Measurements from ENCODE around the gene SPINK7.

Gene SPINK7

DNA sequence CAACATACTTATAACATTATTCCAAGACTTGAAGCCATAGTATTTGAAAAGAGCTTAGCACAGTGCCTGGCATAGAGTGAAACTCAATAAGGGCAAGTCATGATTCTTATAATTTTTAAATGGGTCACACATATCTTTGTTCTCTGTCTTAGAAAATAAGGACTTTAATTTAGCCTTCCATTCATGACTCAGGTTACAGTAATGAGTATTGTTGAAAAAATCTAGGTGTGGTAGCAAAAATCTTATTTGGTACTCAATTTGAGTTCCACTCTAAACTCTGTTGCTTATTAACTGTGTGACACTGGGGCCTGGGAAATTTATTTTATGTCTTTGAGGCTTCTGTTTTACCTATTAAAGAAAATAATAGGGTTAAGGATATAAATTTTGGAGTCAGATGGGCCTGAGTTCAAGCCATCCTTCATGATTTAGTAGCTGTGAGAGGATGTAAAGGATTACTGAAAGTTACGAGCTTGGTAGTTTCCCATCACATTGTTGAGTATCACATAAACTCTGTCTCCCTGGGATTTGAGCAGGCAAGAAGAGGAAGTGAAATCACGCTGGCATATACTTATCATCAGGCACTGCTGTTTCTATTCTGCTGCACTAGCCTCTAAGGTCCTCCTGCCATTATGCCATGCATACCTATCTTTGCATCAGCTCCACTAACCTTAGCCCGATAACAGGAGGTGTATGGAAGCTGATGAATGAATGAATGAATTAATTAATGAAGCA lies 24.6 kb downstream of the SPINK7 start:
- ATAC-seq = no peak
- TF ChIP-seq ZNF8 (CRISPR knock-in tag; IDR thresholded peaks at IDR 0.05) = no peak
- TF ChIP-seq, protein P1, sequence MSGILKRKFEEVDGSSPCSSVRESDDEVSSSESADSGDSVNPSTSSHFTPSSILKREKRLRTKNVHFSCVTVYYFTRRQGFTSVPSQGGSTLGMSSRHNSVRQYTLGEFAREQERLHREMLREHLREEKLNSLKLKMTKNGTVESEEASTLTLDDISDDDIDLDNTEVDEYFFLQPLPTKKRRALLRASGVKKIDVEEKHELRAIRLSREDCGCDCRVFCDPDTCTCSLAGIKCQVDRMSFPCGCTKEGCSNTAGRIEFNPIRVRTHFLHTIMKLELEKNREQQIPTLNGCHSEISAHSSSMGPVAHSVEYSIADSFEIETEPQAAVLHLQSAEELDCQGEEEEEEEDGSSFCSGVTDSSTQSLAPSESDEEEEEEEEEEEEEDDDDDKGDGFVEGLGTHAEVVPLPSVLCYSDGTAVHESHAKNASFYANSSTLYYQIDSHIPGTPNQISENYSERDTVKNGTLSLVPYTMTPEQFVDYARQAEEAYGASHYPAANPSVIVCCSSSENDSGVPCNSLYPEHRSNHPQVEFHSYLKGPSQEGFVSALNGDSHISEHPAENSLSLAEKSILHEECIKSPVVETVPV (CRISPR knock-in tag; IDR thresholded peaks at IDR 0.05) = no peak
- TF ChIP-seq CSDC2 (CRISPR knock-in tag; IDR thresholded peaks at IDR 0.05) = no peak
- TF ChIP-seq ZNF565 (CRISPR knock-in tag; conservative IDR thresholded peaks at IDR 0.05; ENCODE audit: low read depth) = no peak
- TF ChIP-seq PPARA (CRISPR knock-in tag; IDR thresholded peaks at IDR 0.05; ENCODE audit: borderline replicate concordance) = no peak
- TF ChIP-seq ZFP30 (CRISPR knock-in tag; IDR thresholded peaks at IDR 0.05) = no peak
- TF ChIP-seq RARB (CRISPR knock-in tag; IDR thresholded peaks at IDR 0.05) = no peak
- TF ChIP-seq ESRRG (CRISPR knock-in tag; IDR thresholded peaks at IDR 0.05) = no peak
- TF ChIP-seq, protein P2, sequence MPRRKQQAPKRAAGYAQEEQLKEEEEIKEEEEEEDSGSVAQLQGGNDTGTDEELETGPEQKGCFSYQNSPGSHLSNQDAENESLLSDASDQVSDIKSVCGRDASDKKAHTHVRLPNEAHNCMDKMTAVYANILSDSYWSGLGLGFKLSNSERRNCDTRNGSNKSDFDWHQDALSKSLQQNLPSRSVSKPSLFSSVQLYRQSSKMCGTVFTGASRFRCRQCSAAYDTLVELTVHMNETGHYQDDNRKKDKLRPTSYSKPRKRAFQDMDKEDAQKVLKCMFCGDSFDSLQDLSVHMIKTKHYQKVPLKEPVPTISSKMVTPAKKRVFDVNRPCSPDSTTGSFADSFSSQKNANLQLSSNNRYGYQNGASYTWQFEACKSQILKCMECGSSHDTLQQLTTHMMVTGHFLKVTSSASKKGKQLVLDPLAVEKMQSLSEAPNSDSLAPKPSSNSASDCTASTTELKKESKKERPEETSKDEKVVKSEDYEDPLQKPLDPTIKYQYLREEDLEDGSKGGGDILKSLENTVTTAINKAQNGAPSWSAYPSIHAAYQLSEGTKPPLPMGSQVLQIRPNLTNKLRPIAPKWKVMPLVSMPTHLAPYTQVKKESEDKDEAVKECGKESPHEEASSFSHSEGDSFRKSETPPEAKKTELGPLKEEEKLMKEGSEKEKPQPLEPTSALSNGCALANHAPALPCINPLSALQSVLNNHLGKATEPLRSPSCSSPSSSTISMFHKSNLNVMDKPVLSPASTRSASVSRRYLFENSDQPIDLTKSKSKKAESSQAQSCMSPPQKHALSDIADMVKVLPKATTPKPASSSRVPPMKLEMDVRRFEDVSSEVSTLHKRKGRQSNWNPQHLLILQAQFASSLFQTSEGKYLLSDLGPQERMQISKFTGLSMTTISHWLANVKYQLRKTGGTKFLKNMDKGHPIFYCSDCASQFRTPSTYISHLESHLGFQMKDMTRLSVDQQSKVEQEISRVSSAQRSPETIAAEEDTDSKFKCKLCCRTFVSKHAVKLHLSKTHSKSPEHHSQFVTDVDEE (CRISPR knock-in tag; IDR thresholded peaks at IDR 0.05) = no peak
- TF ChIP-seq TOX (CRISPR knock-in tag; IDR thresholded peaks at IDR 0.05; ENCODE audit: borderline replicate concordance) = no peak
- no peak for TF ChIP-seq ZFP3 (CRISPR knock-in tag; IDR thresholded peaks at IDR 0.05)
- no peak for TF ChIP-seq BACH2 (CRISPR knock-in tag; IDR thresholded peaks at IDR 0.05; ENCODE audit: borderline replicate concordance)
- TF ChIP-seq, protein P3, sequence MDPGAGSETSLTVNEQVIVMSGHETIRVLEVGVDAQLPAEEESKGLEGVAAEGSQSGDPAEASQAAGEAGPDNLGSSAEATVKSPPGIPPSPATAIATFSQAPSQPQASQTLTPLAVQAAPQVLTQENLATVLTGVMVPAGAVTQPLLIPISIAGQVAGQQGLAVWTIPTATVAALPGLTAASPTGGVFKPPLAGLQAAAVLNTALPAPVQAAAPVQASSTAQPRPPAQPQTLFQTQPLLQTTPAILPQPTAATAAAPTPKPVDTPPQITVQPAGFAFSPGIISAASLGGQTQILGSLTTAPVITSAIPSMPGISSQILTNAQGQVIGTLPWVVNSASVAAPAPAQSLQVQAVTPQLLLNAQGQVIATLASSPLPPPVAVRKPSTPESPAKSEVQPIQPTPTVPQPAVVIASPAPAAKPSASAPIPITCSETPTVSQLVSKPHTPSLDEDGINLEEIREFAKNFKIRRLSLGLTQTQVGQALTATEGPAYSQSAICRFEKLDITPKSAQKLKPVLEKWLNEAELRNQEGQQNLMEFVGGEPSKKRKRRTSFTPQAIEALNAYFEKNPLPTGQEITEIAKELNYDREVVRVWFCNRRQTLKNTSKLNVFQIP (CRISPR knock-in tag; IDR thresholded peaks at IDR 0.05; ENCODE audit: borderline replicate concordance, low read depth) = no peak
- no peak for TF ChIP-seq ISL1 (CRISPR knock-in tag; IDR thresholded peaks at IDR 0.05)
- TF ChIP-seq ZC3H10 (CRISPR knock-in tag; IDR thresholded peaks at IDR 0.05) = no peak
- TF ChIP-seq, protein P4, sequence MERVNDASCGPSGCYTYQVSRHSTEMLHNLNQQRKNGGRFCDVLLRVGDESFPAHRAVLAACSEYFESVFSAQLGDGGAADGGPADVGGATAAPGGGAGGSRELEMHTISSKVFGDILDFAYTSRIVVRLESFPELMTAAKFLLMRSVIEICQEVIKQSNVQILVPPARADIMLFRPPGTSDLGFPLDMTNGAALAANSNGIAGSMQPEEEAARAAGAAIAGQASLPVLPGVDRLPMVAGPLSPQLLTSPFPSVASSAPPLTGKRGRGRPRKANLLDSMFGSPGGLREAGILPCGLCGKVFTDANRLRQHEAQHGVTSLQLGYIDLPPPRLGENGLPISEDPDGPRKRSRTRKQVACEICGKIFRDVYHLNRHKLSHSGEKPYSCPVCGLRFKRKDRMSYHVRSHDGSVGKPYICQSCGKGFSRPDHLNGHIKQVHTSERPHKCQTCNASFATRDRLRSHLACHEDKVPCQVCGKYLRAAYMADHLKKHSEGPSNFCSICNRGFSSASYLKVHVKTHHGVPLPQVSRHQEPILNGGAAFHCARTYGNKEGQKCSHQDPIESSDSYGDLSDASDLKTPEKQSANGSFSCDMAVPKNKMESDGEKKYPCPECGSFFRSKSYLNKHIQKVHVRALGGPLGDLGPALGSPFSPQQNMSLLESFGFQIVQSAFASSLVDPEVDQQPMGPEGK (CRISPR knock-in tag; IDR thresholded peaks at IDR 0.05; ENCODE audit: borderline replicate concordance) = no peak

DNA sequence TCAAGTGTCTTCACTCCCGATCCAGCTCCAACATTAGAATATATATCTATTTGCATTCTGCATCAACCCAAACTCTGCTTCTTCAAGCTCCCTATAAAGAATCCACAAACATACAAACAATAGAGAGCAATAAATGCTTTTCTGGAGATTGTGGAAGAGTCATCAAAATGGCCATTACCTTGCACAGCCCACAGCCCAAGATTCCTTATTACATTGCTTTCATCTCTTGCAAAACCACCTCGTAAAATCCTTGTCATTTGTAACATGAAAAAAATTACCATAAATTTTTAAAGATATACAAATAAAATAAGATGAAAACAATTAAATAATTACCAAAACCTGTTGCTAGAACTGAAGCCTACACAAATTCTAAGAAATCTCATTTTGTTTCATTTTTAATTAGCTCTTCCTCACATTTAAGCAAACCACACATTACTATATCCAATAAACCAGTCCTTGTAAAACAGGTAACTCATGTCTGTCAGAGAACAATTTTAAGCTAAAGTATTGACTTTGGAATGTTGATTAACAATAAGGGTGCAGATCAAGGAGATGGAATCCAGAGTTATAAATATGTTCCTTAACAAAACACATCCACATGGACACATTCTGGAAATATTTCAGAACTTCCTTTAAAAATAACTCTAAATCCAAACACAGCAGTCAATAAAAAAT lies 30.3 kb downstream of the SPINK7 start:
- ATAC-seq = no peak
- TF ChIP-seq, protein P2 (CRISPR knock-in tag; IDR thresholded peaks at IDR 0.05) = no peak
- no peak for TF ChIP-seq ZNF8 (CRISPR knock-in tag; IDR thresholded peaks at IDR 0.05)
- TF ChIP-seq PPARA (CRISPR knock-in tag; IDR thresholded peaks at IDR 0.05; ENCODE audit: borderline replicate concordance) = no peak
- TF ChIP-seq TOX (CRISPR knock-in tag; IDR thresholded peaks at IDR 0.05; ENCODE audit: borderline replicate concordance) = no peak
- TF ChIP-seq ZNF565 (CRISPR knock-in tag; conservative IDR thresholded peaks at IDR 0.05; ENCODE audit: low read depth) = no peak
- no peak for TF ChIP-seq ZFP3 (CRISPR knock-in tag; IDR thresholded peaks at IDR 0.05)
- no peak for TF ChIP-seq TCF4 (CRISPR knock-in tag; IDR thresholded peaks at IDR 0.05; ENCODE audit: borderline replicate concordance)
- no peak for TF ChIP-seq ESRRG (CRISPR knock-in tag; IDR thresholded peaks at IDR 0.05)
- TF ChIP-seq, protein P1 (CRISPR knock-in tag; IDR thresholded peaks at IDR 0.05) = no peak
- no peak for TF ChIP-seq RARB (CRISPR knock-in tag; IDR thresholded peaks at IDR 0.05)
- TF ChIP-seq, protein P3 (CRISPR knock-in tag; IDR thresholded peaks at IDR 0.05; ENCODE audit: borderline replicate concordance, low read depth) = no peak
- no peak for TF ChIP-seq CSDC2 (CRISPR knock-in tag; IDR thresholded peaks at IDR 0.05)
- no peak for TF ChIP-seq ZNF70 (CRISPR knock-in tag; IDR thresholded peaks at IDR 0.05)
- no peak for TF ChIP-seq ZC3H10 (CRISPR knock-in tag; IDR thresholded peaks at IDR 0.05)
- no peak for TF ChIP-seq BACH2 (CRISPR knock-in tag; IDR thresholded peaks at IDR 0.05; ENCODE audit: borderline replicate concordance)

All from SK-N-SH treated with all-trans-retinoic acid at 6 μM for 48 hours (cell line).